BJ (cell line): Measurements from ENCODE around the gene KIF25. TPM values are rescaled to one million over a fixed set of nuclear protein-coding genes. Genes with fewer than 3 reads are reported as not detected.

ENCODE experiments used
- CTCF ChIA-PET: fragments of 350-600 bp; formaldehyde crosslinking; extraction: SDS; loops from one replicate; lab custom pipeline; 2021; ENCODE audit warnings: antibody characterized with exemption, inconsistent platforms; lab: Yijun Ruan, JAX
- POLR2A ChIA-PET: fragments of 300-600 bp; sonication (Branson Sonifier 250); formaldehyde crosslinking; extraction: SDS; loops from one replicate; lab custom pipeline; 2021; ENCODE audit warnings: antibody characterized with exemption; lab: Charles Lee
- DNase-seq: peaks from one replicate; pipeline ENCODE4 v3.0.0-alpha.2; 2011; ENCODE audit warnings: low read depth
- H3K27me3 ChIP-seq: 2 replicates; pipeline ENCODE4 v1.6.0; 2011; ENCODE audit warnings: low read length; ENCODE audit not compliant: control insufficient read depth, insufficient read depth
- H3K36me3 ChIP-seq: 2 replicates; pipeline ENCODE4 v1.5.1; 2011; ENCODE audit warnings: low read length; ENCODE audit not compliant: control insufficient read depth, insufficient read depth
- H3K4me3 ChIP-seq: 2 replicates; pipeline ENCODE4 v1.5.1; 2011; ENCODE audit warnings: low read depth, mild to moderate bottlenecking, control low read depth, low read length
- polyA plus RNA-seq: library from polyadenylated mRNA; depleted of rRNA; stranded (reverse); fragments of >200 nt; gene quantifications from 2 replicates; pipeline ENCODE4 v1.2.3, GENCODE V29; 2011
- TF ChIP-seq, protein P1 (sequence below): IDR thresholded peaks from 2 replicates; pipeline ENCODE4 v1.5.1; 2011; ENCODE audit warnings: low read depth, mild to moderate bottlenecking, control low read depth, inconsistent platforms, low read length, moderate library complexity; ENCODE audit not compliant: insufficient read depth

The KIF25 gene
- polyA plus RNA-seq, 1 experiment = not detected

DNA sequence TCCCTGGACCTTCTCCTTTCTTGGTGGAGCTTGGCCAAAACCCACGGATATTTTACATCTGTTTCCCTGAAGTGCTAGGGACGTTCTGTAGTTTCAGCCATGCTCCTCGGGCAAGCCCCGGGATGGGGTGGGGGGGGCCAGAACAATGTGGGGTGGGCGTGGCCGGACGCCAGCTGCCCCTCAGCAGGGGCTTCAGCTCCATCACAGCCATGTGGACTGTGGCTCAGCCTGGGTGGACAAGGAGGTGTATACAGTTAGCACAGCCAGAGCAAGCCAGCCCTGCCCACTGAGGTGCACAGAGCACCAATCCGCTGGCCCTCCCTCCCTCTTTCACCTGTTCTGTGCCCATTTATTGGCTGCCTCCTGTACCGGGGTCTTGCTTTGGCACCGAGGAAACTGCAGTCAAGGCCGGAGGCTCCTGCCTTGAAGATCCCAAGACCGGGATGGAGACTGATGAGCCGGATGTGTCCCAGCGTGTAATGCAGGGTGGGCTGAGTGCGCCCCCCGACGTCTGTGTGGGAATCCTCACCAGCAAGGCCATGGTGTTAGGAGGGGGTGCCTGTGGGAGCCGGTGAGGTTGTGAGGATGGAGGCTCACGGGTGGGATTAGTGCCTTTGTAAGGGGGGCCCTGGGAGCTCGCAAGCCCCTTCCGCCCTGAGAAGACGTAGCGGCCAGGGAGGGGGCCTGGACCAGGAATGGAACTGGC lies 53.6 kb downstream of the KIF25 start:
- ChIA-PET POLR2A (no interaction called here), CTCF (no interaction called here)
- Histone ChIP-seq H3K36me3 (no peaks in the 10 kb centered on the region), H3K27me3 (no peaks in the 10 kb centered on the region), H3K4me3 (no peak overlapping the region)
- no peak for DNase-seq
- TF ChIP-seq, protein P1, sequence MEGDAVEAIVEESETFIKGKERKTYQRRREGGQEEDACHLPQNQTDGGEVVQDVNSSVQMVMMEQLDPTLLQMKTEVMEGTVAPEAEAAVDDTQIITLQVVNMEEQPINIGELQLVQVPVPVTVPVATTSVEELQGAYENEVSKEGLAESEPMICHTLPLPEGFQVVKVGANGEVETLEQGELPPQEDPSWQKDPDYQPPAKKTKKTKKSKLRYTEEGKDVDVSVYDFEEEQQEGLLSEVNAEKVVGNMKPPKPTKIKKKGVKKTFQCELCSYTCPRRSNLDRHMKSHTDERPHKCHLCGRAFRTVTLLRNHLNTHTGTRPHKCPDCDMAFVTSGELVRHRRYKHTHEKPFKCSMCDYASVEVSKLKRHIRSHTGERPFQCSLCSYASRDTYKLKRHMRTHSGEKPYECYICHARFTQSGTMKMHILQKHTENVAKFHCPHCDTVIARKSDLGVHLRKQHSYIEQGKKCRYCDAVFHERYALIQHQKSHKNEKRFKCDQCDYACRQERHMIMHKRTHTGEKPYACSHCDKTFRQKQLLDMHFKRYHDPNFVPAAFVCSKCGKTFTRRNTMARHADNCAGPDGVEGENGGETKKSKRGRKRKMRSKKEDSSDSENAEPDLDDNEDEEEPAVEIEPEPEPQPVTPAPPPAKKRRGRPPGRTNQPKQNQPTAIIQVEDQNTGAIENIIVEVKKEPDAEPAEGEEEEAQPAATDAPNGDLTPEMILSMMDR = peak; percentile 27; the same call in 1 of the 2 replicates

DNA sequence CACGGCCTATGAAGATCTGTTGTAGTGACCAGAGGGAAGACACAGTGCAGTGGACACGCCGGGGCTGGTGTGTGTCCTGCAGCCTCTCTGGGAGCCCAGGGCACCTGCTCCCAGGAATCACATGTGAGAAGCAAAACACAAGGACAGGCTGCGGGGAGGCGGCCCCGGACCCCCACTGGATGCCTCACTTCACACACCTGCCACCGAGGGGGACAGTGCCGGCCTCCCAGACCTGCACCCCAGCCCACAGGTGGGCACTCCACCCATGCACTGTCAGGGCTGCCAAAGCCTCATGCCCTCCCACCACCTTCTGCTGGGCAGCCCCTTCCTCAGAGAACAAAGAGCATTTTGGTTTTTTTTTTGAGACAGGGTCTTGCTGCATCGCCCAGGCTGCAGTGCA lies 54.2 kb downstream of the KIF25 start:
- ChIA-PET POLR2A (no interaction called here), CTCF (no interaction called here)
- Histone ChIP-seq H3K36me3 (no peaks in the 10 kb centered on the region), H3K4me3 (no peak overlapping the region), H3K27me3 (no peaks in the 10 kb centered on the region)
- DNase-seq = no peak
- TF ChIP-seq, protein P1 = no peak

DNA sequence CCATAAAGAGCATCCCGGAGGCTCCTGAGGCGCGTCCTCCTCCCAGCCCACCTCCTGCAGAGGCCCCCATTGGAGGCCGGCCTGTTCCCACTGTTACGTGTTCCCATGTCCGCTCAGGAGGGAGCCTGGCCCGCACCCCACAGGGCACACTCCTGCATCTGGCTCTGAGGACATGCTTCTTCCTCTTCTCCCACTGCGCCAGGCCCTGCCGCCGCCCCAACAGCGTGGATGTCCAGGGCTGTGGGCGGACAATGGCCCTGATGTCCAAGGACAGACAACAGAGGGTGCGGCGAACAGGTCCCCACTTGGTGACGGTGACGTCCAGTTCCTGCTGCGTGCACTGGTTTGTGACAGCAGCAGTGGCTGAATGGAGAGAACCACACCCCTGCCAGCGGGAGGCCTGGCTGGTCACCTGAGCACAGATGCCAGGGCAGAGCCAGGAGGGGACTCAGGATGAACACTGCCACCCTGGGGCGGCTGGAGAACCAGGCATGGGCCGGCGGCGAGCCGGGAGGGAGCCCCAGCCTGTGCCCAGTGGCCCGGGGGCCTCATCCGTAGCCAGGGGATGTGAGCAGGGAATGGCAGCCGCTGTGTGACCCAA lies 54.9 kb downstream of the KIF25 start:
- no peaks in the 10 kb centered on the region for H3K36me3 ChIP-seq
- H3K4me3 ChIP-seq = no peak overlapping the region
- DNase-seq = no peak
- ChIA-PET POLR2A (no interaction called here), CTCF (no interaction called here)
- H3K27me3 ChIP-seq = no peaks in the 10 kb centered on the region
- TF ChIP-seq, protein P1 = no peak

DNA sequence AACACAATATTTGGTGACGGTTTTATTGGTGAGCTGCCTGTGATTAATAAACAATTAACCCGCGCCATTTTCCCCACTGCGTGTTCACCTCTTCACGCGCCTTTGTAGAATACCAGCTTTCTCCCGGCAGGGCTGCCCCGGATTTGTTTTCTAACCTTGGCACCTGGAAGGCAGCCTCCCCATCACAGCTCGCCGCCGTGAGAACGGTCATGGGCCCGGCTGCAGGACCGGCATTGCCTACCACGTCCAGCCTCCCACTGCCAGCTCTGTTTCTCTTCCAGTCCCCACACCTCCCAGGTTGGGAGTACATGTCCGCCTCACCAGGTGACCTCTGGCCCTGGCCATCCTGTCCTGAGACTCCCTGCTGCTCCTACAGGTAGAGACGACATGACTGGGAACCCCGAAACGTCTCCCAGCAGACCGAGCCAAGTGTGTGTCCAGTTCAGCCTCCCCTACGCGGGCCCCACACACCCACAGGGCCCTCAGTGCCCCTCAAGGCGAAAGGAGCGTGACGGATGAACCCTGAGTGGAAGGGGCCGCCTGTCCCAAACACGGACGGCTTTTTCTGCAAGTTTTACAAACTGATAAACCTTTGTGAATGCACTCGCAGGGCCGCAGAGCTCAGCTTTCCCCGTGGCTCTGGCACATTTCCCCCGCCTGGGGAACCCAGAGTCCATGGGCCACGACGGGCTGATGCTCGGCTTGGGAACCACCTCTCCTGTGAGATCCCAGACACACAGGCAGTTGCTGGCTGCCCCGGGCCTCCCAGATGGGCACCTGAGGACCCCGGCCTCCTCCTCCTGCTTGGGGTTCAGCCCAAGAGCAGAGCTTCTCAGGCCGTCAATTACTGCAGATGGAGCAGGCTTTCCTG lies 55.9 kb downstream of the KIF25 start:
- Histone ChIP-seq H3K4me3 (no peak overlapping the region), H3K27me3 (no peaks in the 10 kb centered on the region), H3K36me3 (no peaks in the 10 kb centered on the region)
- ChIA-PET CTCF (no interaction called here), POLR2A (interaction anchor here (0.6 kb wide), 1 partner anchor 235 kb away, joined by 3 read pairs; no protein-coding TSS in a partner anchor)
- no peak for DNase-seq
- TF ChIP-seq, protein P1 = no peak

DNA sequence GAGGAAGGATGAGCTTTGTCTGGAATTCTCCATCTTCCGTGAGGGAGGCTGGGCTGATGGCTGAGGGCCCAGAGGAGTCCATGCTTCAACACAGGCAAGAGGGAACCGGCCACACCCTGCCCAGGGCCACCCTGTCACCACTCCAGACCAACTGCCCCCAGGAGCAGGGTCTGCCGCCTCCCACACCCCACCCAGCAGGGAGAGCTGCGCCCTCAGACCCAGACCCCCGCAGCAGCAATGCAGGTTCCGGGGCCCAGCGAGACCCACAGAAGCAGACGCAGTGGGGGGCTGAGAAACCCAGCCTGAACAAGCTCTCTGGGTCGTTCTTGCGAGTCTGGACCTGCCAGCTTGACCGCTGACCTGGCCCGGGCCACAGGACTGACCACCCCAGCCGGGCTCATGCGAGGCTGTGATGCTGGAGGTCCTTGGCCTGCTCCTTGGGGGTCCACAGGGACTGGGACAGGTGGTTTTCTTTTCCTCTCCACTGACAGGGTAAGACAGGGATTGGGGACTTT lies 56.5 kb downstream of the KIF25 start:
- ChIA-PET CTCF (no interaction called here), POLR2A (no interaction called here)
- no peak for DNase-seq
- TF ChIP-seq, protein P1 = no peak
- Histone ChIP-seq H3K27me3 (no peaks in the 10 kb centered on the region), H3K36me3 (no peaks in the 10 kb centered on the region), H3K4me3 (no peak overlapping the region)
